ENCODE results near the gene KDM6A.

- TF ChIP-seq POLR2AphosphoS5 (IDR thresholded peaks at IDR 0.05; ENCODE audit: insufficient read depth, low read depth, low read length), result no peak
- no peak for TF ChIP-seq MYC (IDR thresholded peaks at IDR 0.05; ENCODE audit: low read depth, low read length)
These were observed 78.6 kb downstream of the KDM6A start for GRCh38 chrX:44951572-44952067.
